PFSK-1 (cell line): ENCODE results near the gene METTL2B. TPM values are rescaled to one million over a fixed set of nuclear protein-coding genes. Genes with fewer than 3 reads are reported as not detected.
A peak's percentile ranks its signal among the peaks of the same experiment; 100 is the strongest.

Source experiments
- FOXP2 ChIP-seq: optimal IDR thresholded peaks from 2 replicates; pipeline ENCODE3; 2011; ENCODE audit warnings: borderline replicate concordance, control low read depth, inconsistent platforms; ENCODE audit not compliant: insufficient read depth; ENCODE audit errors: extremely low read length, extremely low read depth
- POLR2AphosphoS5 ChIP-seq: IDR thresholded peaks from 2 replicates; pipeline ENCODE4 v1.6.1; 2012; ENCODE audit warnings: low read depth, mild to moderate bottlenecking, control low read depth, low read length, moderate library complexity
- REST ChIP-seq, 2 experiments: IDR thresholded peaks; 2 replicates each; pipeline versions ENCODE4 v1.6.1 to v1.8.0; 2011 to 2012; ENCODE audit warnings: low read depth in 2 of 2, low read length in 2 of 2, control low read depth in 1 of 2, inconsistent platforms in 1 of 2, mild to moderate bottlenecking in 1 of 2, moderate library complexity in 1 of 2; ENCODE audit not compliant: insufficient read depth in 1 of 2
- SIN3A ChIP-seq: IDR thresholded peaks from 2 replicates; pipeline ENCODE4 v1.6.1; 2012; ENCODE audit warnings: mild to moderate bottlenecking, low read length, moderate library complexity, borderline replicate concordance; ENCODE audit not compliant: insufficient read depth
- TAF1 ChIP-seq: IDR thresholded peaks from 2 replicates; pipeline ENCODE4 v1.6.1; 2012; ENCODE audit warnings: low read length, control low read depth, borderline replicate concordance; ENCODE audit not compliant: insufficient read depth
- polyA plus RNA-seq: library from polyadenylated mRNA; unstranded; fragments of >200 nt; gene quantifications from one replicate; pipeline ENCODE4 v1.2.1, GENCODE V29; 2012; ENCODE audit warnings: low read depth, missing spikeins; ENCODE audit not compliant: insufficient read length

METTL2B gene
- polyA plus RNA-seq: 16.7 TPM

- peak; percentile 70 for TF ChIP-seq POLR2AphosphoS5
- TF ChIP-seq REST (IDR thresholded peaks at IDR 0.05; ENCODE audit: insufficient read depth in 1 of 2, low read depth in 2 of 2, low read length in 2 of 2): peak in 1 of 2 experiments; percentile 10; a peak in 1 of 4 replicates
- TF ChIP-seq TAF1: peak; percentile 76; the same call in 1 of the 2 replicates
- TF ChIP-seq SIN3A: peak; percentile 56; the same call in 1 of the 2 replicates
These were observed at the start of gene METTL2B for GRCh38 chr7:128476402-128477335. Gene METTL2B, plus strand, starts transcription at chr7:128476748. Its CDS starts 18 bp downstream, at chr7:128476766.

- no peak for TF ChIP-seq FOXP2
These were observed 49.2 kb upstream of the METTL2B start for GRCh38 chr7:128427289-128427891.

DNA sequence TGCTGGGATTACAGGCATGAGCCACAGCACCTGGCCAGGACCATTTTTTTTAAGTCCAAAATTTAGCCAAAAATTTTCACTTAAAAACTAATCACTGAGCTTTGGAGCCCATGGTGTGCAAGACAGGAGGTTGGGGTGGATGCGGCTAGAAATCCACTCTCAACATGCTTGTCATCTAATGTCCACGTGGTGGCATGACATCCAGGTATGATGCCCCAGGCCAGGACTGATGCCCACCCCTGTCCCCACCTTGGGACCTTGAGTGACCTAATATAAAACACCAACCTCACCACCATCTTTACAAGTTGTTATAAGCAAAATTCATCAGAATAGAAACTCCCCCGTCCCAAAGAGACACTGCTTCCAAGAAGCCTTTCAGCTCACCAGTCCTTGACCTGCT, 46.3 kb upstream of the METTL2B start:
- TF ChIP-seq POLR2AphosphoS5 (no peak), REST (IDR thresholded peaks at IDR 0.05; ENCODE audit: insufficient read depth in 1 of 2, low read depth in 2 of 2, low read length in 2 of 2) (no peak), TAF1 (no peak), SIN3A (no peak), FOXP2 (no peak)

DNA sequence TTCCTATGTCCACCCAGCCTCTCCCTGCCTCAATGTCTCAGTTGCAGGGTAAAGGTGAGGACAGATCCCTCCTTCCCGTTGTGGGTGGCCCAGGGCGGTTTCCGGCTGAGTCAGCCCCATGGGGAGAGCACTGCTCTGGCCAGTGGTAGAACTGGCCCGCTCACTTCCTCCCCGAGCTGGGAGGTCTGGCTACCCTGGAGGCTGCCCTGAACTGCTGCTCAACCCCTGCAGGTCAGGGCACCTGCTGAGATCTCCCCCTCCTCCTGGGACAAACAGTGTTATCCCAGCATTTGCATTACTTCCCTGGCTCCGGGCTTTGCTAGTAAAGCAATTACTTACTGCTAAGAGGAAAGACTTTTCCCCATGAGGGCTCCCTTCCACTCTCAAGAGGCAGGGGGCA, 45.3 kb upstream of the METTL2B start:
- TF ChIP-seq POLR2AphosphoS5 (no peak), REST (IDR thresholded peaks at IDR 0.05; ENCODE audit: insufficient read depth in 1 of 2, low read depth in 2 of 2, low read length in 2 of 2) (no peak), SIN3A (no peak), FOXP2 (no peak), TAF1 (no peak)

- TF ChIP-seq SIN3A (no peak), TAF1 (no peak), FOXP2 (no peak), POLR2AphosphoS5 (no peak), REST (IDR thresholded peaks at IDR 0.05; ENCODE audit: insufficient read depth in 1 of 2, low read depth in 2 of 2, low read length in 2 of 2) (no peak)
These were observed 44.8 kb upstream of the METTL2B start for GRCh38 chr7:128431754-128432153.
